GM19455 (cell line): ENCODE results near the gene CAMKK2.
"Not testable (repeated sequence)": the region's sequence is repeated elsewhere in the genome, so short reads cannot be mapped to it uniquely, and the experiment has no call there.

Experiments used
- ATAC-seq: cut with Tn5 transposase; IDR thresholded peaks from one replicate; pipeline ENCODE4 v1.9.1; 2021; ENCODE audit not compliant: unreplicated experiment

The CAMKK2 gene

DNA sequence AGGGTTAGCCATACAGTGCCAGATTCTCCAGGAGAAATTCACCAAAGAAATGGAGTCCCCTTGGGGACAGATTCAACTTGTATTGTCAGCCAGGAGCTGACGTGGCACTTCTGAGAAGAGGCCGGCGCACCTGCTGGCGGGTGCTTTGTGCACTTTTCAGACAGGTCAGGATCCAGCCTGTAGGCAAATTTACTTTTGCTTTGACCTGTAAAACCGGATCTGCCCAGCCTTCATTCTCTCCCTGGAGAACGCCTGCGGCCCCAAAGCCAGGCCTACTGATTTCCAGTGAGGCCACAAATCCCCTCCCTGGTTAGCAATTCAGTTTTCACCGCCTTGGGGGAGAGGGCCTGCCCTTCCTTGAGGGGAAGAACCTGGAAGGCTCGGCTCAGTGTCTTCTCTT, 69.2 kb downstream of the CAMKK2 start:
- ATAC-seq: peak; percentile 70

DNA sequence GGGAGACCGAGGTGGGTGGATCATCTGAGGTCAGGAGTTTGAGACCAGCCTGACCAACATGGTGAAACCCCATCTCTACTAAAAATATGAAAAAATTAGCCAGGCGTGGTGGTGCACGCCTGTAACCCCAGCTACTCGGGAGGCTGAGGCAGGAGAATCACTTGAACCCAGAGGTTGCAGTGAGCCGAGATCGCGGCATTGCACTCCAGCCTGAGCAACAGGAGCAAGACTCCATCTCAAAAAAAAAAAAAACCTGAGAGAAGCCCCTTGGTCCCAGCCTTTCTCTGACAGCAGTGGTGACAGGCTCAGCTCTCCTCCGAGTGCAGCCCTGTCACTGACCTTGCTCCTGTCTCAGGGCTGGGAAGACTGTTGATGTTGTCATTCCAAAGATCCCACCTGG, 69.6 kb downstream of the CAMKK2 start:
- ATAC-seq: peak; percentile 6

DNA sequence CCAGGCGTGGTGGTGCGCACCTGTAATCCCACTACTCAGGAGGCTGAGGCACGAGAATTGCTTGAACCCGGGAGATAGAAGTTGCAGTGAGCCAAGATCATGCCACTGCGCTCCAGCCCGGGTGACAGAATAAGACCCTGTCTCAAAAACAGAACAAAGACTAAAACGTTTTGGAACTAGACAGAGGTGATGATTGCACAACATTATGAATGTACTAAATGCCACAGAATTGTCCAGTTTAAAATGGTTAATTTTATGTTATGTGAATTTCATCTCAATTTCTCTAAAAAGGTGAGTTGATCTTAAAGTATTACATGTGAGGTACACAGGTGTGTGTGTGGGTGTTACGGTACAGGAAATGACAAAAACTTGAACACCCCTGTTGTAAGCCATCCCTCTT, 70.1 kb downstream of the CAMKK2 start:
- ATAC-seq: no peak

- no peak for ATAC-seq
Observed at GRCh38 chr12:121224591-121224990, 71.9 kb downstream of the CAMKK2 start.

DNA sequence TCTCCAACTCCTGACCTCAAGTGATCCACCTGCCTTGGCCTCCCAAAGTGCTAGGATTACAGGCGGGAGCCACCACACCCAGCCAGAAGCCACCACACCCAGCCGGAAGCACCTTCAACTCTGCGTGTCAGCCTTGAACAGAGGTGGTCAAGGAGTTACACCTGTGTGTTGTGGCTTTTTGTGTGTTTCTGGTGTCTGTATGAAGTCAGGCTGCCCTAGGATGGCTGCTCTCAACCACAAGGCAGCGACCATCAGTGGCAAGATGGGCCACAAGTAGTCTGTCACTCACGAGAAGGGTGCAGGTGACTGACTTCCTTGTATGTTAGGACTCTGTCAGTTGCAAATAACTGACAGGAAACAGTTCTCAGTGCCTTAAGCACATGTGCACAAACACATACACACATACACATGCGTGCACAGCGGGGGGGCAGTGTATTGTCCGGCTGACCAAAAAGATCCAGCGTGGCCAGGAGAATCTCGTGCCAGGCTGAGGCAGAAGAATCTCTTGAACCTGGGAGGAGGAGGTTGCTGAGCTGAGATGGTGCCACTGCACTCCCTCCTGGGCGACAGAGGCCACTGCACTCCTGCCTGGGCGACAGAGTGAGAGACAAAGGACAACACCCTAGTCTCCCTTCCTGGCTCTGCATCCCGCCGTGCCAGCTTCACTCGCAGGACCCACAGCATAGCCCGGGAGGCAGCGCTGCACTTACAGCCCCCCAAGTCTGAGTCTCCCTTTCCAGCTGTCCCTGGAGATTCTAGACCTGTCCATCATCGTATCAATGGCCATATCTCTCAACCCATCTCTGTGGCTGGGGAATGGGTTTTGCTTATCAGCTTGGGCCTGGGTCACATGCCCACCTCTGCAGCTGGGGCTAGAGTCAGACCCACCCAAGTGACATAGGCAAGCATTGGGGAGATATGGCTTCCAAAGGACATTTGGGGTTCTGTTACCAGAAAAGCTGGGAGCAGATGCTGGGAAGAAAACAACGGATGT, 72.9 kb downstream of the CAMKK2 start:
- no peak for ATAC-seq

DNA sequence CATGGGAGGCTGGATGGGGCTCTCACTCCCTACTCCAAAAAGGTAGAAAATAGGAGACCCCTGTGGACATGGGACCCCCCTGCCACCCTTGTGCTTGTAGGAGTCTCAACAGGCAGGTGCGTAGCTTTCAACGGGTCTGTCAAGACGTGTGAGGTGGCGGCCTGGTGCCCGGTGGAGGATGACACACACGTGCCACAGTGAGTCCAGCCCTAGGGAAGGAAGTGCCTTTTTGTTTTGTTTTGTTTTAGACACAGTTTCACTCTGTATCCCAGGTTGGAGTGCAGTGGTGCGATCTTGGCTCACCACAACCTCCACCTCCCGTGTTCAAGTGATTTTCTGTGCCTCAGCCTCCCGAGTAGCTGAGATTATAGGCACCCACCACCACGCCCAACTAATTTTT, 73.7 kb downstream of the CAMKK2 start:
- ATAC-seq: no peak

GRCh38 chr12:121219353-121219986, 77.0 kb downstream of the CAMKK2 start:
- no peak for ATAC-seq

DNA sequence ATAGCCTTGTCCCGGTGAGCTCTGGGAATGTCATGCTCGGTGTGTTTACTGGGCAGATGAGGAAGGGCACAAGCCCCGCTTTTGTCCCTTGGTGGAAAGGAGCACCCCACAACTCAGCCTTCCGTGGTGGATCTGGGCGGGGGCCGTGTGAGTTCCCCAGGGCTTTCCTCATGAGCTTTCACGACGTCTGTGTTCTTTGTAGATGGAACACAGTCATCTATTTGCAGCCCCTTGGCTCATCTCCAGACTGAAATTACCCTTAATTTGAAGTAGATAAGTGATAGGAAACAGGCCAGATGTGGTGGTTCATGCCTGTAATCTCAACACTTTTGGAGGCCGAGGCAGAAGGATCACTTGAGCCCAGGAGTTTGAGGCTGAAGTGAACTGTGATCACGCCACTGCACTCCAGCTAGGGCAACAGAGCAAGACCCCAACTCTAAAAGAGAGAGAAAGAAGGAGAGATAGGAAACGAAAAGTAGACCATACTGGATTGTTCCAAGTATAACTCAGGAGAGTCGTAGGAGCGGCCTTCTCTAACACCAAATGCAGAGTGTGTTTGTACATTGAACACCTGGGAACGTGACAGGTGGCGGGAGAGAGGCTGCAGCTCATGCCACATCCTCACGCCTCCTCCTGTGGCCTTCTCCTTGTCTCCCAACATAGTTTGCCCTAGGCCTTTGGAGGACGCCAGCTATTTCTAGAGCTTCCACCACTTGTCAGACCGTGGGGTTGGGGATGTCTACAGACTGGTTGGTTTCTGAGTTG, 77.7 kb downstream of the CAMKK2 start:
- ATAC-seq: no peak

DNA sequence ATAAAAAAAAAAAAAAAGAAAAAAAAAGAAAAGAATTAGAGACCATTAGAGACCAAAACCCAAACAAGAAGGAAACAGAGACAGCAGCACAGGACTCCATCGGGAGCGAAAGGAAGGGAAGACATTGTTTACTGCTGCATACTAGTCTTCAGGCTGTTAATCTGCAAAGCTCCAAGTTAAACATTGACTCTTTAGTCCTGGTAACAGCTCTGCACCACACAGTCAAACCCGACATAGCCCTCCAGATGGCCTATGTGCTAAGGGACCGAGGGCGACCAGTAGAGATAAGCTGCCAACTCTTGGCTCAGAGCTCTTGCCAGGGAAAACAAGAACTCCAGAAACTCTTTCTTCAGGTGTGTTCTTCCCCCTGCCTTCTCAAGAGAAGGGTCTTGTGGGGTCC, 78.7 kb downstream of the CAMKK2 start:
- ATAC-seq: no peak

DNA sequence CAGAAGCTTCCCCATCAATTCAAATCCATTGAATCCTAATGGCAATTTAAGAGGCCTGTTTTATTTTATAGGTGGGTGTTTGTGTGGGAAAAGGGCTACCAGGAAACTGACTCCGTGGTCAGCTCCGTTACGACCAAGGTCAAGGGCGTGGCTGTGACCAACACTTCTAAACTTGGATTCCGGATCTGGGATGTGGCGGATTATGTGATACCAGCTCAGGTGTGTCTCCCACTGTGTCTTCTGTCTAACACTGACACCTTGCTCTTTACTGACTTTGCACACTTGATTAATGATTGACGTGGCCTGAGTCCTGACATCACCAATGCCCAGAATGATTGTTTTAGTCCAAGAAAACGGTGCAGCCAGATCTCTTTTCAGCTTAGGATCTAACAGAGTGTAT, 79.4 kb downstream of the CAMKK2 start:
- no peak for ATAC-seq

DNA sequence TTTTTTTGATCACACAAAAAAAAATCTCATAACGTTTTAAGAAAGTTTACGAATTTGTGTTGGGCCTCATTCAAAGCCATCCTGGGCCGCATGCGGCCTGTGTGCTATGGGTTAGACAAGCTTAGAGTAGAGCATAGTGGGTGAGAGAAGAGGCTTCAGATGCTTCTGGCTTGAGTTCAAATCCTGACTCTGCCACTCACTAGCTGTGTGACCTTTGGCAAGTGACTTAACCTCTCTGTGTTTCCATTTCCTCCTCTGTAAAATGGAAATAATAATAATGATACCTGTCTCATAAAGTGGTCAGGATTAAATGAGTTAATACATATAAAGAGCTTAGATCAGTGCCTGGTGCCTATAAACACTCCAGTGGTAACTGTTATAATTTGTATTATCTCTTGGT, 80.4 kb downstream of the CAMKK2 start:
- no peak for ATAC-seq

GRCh38 chr12:121214855-121215745, 81.4 kb downstream of the CAMKK2 start:
- ATAC-seq: no peak

- ATAC-seq: no peak
Observed at GRCh38 chr12:121214166-121214777, 82.2 kb downstream of the CAMKK2 start.

DNA sequence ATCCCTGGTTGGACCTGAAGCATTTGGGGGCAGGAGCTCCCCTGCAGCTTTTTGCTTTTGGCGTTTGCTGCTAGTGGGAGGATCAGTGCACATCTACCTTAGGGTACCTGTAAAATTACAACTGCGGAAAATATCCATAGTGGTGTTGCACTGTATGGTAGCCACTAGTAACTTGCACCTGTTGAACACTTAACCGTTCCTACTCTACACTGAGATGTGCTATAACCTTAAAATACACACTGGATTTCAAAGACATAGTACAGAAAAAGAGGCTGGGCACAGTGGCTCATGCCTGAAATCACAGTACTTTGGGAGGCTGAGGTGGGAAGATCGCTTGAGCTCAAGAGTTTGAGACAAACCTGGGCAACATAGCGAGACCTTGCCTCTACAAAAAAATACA, 83.6 kb downstream of the CAMKK2 start:
- no peak for ATAC-seq

GRCh38 chr12:121209624-121210572, 86.6 kb downstream of the CAMKK2 start, which contains the start of gene P2RX4:
P2RX4 (plus strand) TSS chr12:121210129; CDS start chr12:121210165, 36 bp downstream.
- peak; percentile 84 for ATAC-seq

GRCh38 chr12:121209221-121209620, 87.3 kb downstream of the CAMKK2 start:
- ATAC-seq: no peak

- not testable (repeated sequence) for ATAC-seq
Observed at GRCh38 chr12:121208571-121208970, 87.9 kb downstream of the CAMKK2 start.

DNA sequence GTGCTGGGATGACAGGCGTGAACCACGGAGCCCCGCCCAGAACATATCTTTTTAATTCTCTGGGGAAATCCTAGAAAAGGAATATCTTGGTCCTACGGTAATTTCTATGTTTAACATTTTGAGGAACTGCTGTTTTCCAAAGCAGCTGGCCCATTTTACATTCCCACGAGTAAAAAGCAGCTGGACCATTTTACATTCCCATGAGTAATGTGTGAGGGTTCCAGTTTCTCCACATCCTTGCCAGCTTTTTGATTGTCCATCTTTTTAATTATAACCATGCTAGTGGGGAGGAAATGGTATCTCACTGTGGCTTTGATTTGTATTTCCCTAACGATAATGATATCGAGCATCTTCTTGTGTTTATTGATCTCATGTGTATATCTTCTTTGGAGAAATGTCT, 91.0 kb downstream of the CAMKK2 start:
- ATAC-seq: no peak

- ATAC-seq: no peak
Observed at GRCh38 chr12:121203482-121203881, 93.0 kb downstream of the CAMKK2 start.
